Brain pericyte (primary cell): ENCODE data around the gene ATP6V1B1.
"Not testable (repeated sequence)": the region's sequence is repeated elsewhere in the genome, so short reads cannot be mapped to it uniquely, and the experiment has no call there.

Source experiments
- DNase-seq: peaks from one replicate; pipeline ENCODE4 v3.0.0-alpha.2; 2012; ENCODE audit warnings: low read depth, low spot score

ATP6V1B1 gene

GRCh38 chr2:71005271-71006202 lies 69.8 kb downstream of the ATP6V1B1 start:
- no peak for DNase-seq

GRCh38 chr2:71006323-71006722 lies 70.6 kb downstream of the ATP6V1B1 start:
- DNase-seq, result no peak

DNA sequence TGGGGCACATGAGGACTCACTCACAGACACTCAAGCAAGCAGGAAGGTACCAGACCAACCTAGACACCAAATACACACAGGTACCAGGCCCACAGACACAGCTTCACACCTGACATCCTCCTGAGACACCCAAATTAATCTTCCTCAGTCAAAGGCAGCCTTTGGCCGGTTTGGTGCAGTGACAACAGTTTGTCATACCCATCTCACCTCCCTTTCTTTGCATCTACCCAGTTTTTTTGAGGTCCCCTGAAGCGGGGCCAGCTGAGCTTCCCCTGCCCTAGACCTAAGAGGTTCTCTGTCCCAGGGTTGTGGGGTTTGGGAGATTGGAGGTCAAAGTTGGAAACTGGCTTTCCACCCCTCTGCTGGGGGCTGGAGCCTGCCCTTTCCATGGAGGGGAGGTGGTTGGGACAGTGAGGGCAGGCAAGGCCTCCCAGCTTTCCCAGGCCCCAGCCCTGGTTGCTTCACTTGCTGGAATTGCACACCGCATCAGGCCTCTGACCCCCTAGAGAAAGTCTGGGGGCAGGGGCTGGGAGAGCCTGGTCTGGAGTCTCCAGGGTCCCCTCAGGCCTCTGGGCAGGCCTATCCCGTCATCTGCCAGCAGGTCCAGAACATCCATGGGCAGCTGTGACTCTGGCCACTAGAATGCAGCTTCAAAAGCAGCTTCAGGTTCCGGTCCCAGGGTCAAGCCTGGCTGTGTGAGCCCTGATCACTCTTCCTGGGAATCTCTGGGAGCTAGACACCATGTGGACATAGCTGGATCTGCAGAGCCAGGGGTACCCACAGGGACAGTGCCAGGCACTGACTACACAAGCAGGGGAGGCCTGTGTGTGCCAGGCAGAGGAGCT lies 71.5 kb downstream of the ATP6V1B1 start:
- DNase-seq, result no peak

DNA sequence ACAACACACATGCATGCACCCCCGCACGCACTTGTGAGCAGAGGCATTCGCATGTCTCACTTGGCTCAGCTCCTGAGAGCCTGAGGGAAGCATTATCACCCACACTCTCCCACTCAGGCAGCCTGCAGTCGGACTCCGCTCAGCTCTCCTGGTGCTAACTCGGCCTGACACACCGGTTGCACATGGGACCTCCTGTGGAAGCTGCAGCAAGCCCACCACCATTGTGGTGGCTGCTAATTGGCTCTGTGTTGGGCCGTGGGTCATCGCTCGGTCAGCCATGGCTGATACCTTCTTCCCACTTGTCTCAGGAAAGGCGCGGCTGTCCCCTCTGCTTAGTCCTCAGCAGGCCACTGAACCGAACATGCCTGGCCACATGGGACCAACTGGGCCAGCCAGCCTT lies 72.6 kb downstream of the ATP6V1B1 start:
- DNase-seq, result no peak

DNA sequence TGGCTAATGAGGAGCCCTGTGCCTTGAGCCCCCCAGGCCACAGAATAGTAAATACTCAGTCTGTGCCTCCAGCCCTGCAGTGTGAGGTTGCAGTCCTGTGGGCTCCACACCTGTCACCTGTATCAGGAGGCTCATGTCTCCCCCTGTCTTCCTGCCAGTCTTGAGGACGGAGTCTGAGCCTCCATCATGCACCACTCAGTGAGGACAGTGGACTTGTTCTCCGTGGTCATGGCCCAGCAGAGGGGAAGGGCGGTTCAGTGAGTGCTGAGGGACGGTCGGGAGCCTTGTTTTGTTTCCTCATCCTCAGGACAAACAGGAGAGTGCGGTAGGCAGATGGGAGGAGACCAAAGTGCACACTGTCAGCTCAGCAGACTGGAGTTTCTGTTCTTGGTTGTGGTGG lies 76.1 kb downstream of the ATP6V1B1 start:
- not testable (repeated sequence) for DNase-seq
